ENCODE results near the gene OLIG2. TPM values are rescaled to one million over a fixed set of nuclear protein-coding genes. Genes with fewer than 3 reads are reported as not detected.
A peak's percentile ranks its signal among the peaks of the same experiment; 100 is the strongest.

OLIG2 gene
- total RNA-seq, 1 donor = not detected

GRCh38 chr21:33014331-33014730 lies 11.4 kb upstream of the OLIG2 start:
- Histone ChIP-seq H3K36me3 (ENCODE audit: insufficient read depth, low read length) (no peaks in the 10 kb centered on the region), H3K79me2 (ENCODE audit: insufficient read depth, low read length) (no peaks in the 10 kb centered on the region), H3K27me3 (ENCODE audit: insufficient read depth, low read length) (peaks cover 32% of the 10 kb centered on the region), H3K27ac (ENCODE audit: low read depth, low read length) (no peak overlapping the region), H3K4me3 (ENCODE audit: insufficient read depth, low read length) (no peak overlapping the region), H3K9me3 (ENCODE audit: low read depth, low read length) (no peaks in the 10 kb centered on the region), H3K4me1 (ENCODE audit: insufficient read depth, low read length) (no peaks in the 10 kb centered on the region), H2AFZ (ENCODE audit: low read length) (no peak overlapping the region), H3K4me2 (ENCODE audit: insufficient read depth, low read length) (no peak overlapping the region), H4K20me1 (ENCODE audit: insufficient read depth, low read length) (no peaks in the 10 kb centered on the region)
- no peak for DNase-seq (ENCODE audit: insufficient read length, low spot score, missing footprints)
- no peak for TF ChIP-seq CTCF (IDR thresholded peaks at IDR 0.05; ENCODE audit: extremely low read depth, low read depth, low read length)

- Histone ChIP-seq H3K36me3 (ENCODE audit: insufficient read depth, low read length) (no peaks in the 10 kb centered on the region), H4K20me1 (ENCODE audit: insufficient read depth, low read length) (no peaks in the 10 kb centered on the region), H3K27me3 (ENCODE audit: insufficient read depth, low read length) (peaks cover 39% of the 10 kb centered on the region), H3K9me3 (ENCODE audit: low read depth, low read length) (no peaks in the 10 kb centered on the region), H3K4me3 (ENCODE audit: insufficient read depth, low read length) (no peak overlapping the region), H3K79me2 (ENCODE audit: insufficient read depth, low read length) (no peaks in the 10 kb centered on the region), H3K4me1 (ENCODE audit: insufficient read depth, low read length) (no peaks in the 10 kb centered on the region), H3K27ac (ENCODE audit: low read depth, low read length) (no peak overlapping the region), H3K4me2 (ENCODE audit: insufficient read depth, low read length) (no peak overlapping the region), H2AFZ (ENCODE audit: low read length) (no peak overlapping the region)
- no peak for TF ChIP-seq CTCF (IDR thresholded peaks at IDR 0.05; ENCODE audit: extremely low read depth, low read depth, low read length)
- no peak for DNase-seq (ENCODE audit: insufficient read length, low spot score, missing footprints)
Observed at GRCh38 chr21:33015096-33015495, 10.6 kb upstream of the OLIG2 start.

GRCh38 chr21:33015756-33016155 lies 10.0 kb upstream of the OLIG2 start:
- no peak overlapping the region for H3K27ac ChIP-seq (ENCODE audit: low read depth, low read length)
- no peak for TF ChIP-seq CTCF (IDR thresholded peaks at IDR 0.05; ENCODE audit: extremely low read depth, low read depth, low read length)
- H4K20me1 ChIP-seq (ENCODE audit: insufficient read depth, low read length) = no peaks in the 10 kb centered on the region
- no peaks in the 10 kb centered on the region for H3K9me3 ChIP-seq (ENCODE audit: low read depth, low read length)
- DNase-seq (ENCODE audit: insufficient read length, low spot score, missing footprints) = no peak
- H3K36me3 ChIP-seq (ENCODE audit: insufficient read depth, low read length) = no peaks in the 10 kb centered on the region
- H2AFZ ChIP-seq (ENCODE audit: low read length) = no peak overlapping the region
- H3K4me1 ChIP-seq (ENCODE audit: insufficient read depth, low read length) = no peaks in the 10 kb centered on the region
- H3K4me2 ChIP-seq (ENCODE audit: insufficient read depth, low read length) = no peak overlapping the region
- H3K79me2 ChIP-seq (ENCODE audit: insufficient read depth, low read length) = no peaks in the 10 kb centered on the region
- no peak overlapping the region for H3K4me3 ChIP-seq (ENCODE audit: insufficient read depth, low read length)
- peaks cover 45% of the 10 kb centered on the region for H3K27me3 ChIP-seq (ENCODE audit: insufficient read depth, low read length)

GRCh38 chr21:33018707-33019465 lies 6.8 kb upstream of the OLIG2 start:
- Histone ChIP-seq H2AFZ (ENCODE audit: low read length) (no peak overlapping the region), H3K4me2 (ENCODE audit: insufficient read depth, low read length) (no peak overlapping the region), H3K4me1 (ENCODE audit: insufficient read depth, low read length) (no peaks in the 10 kb centered on the region), H3K4me3 (ENCODE audit: insufficient read depth, low read length) (no peak overlapping the region), H3K79me2 (ENCODE audit: insufficient read depth, low read length) (no peaks in the 10 kb centered on the region), H4K20me1 (ENCODE audit: insufficient read depth, low read length) (no peaks in the 10 kb centered on the region), H3K27me3 (ENCODE audit: insufficient read depth, low read length) (peaks cover 76% of the 10 kb centered on the region), H3K27ac (ENCODE audit: low read depth, low read length) (no peak overlapping the region), H3K9me3 (ENCODE audit: low read depth, low read length) (no peaks in the 10 kb centered on the region), H3K36me3 (ENCODE audit: insufficient read depth, low read length) (no peaks in the 10 kb centered on the region)
- TF ChIP-seq CTCF (IDR thresholded peaks at IDR 0.05; ENCODE audit: extremely low read depth, low read depth, low read length) = no peak
- DNase-seq (ENCODE audit: insufficient read length, low spot score, missing footprints) = peak; percentile 73
